NB4 (cell line): ENCODE measurements around the gene DSCAML1.

Source experiments
- DNase-seq: peaks from one replicate; pipeline ENCODE4 v3.0.0; 2010; ENCODE audit warnings: low read depth
- H3K4me3 ChIP-seq: one replicate; pipeline ENCODE4 v1.5.1; 2011; ENCODE audit warnings: mild to moderate bottlenecking, low read depth, low read length, moderate library complexity
- MYC ChIP-seq: IDR thresholded peaks from 2 replicates; pipeline ENCODE4 v1.6.1; 2011; ENCODE audit warnings: low read depth, low read length
- POLR2A ChIP-seq: IDR thresholded peaks from 2 replicates; pipeline ENCODE4 v1.6.1; 2011; ENCODE audit warnings: mild to moderate bottlenecking; ENCODE audit not compliant: insufficient read length; ENCODE audit errors: extremely low read depth
- TF ChIP-seq, protein P1 (sequence below): IDR thresholded peaks from one replicate; pipeline ENCODE4 v1.5.1; 2012; ENCODE audit warnings: low read depth, low read length
- TF ChIP-seq, protein P2 (sequence below): IDR thresholded peaks from 2 replicates; pipeline ENCODE4 v1.6.1; 2011; ENCODE audit warnings: low read depth, low read length

Gene DSCAML1

DNA sequence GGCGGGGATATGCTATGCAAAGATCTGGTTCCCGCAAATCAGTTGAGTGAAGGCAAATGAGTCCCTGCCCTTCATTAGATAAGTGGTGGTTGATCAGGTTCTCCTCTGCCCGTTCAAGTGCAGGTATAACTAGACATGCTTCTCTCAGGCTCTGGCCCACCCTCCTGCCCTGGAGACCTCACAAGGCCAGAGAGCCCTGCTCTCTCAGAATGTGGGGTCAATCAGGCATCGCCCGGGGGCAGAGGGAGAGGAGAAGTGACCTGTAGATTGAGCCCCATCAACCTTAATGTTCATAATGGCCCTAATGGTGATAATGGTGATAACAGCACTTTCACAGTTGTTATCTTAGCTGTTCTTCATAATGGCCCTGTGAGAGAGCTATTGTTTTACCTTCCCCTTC, 224.3 kb downstream of the DSCAML1 start:
- DNase-seq: no peak
- no peak overlapping the region for H3K4me3 ChIP-seq
- TF ChIP-seq POLR2A (no peak), MYC (no peak)
- TF ChIP-seq, protein P1, sequence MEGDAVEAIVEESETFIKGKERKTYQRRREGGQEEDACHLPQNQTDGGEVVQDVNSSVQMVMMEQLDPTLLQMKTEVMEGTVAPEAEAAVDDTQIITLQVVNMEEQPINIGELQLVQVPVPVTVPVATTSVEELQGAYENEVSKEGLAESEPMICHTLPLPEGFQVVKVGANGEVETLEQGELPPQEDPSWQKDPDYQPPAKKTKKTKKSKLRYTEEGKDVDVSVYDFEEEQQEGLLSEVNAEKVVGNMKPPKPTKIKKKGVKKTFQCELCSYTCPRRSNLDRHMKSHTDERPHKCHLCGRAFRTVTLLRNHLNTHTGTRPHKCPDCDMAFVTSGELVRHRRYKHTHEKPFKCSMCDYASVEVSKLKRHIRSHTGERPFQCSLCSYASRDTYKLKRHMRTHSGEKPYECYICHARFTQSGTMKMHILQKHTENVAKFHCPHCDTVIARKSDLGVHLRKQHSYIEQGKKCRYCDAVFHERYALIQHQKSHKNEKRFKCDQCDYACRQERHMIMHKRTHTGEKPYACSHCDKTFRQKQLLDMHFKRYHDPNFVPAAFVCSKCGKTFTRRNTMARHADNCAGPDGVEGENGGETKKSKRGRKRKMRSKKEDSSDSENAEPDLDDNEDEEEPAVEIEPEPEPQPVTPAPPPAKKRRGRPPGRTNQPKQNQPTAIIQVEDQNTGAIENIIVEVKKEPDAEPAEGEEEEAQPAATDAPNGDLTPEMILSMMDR: no peak
- TF ChIP-seq, protein P2, sequence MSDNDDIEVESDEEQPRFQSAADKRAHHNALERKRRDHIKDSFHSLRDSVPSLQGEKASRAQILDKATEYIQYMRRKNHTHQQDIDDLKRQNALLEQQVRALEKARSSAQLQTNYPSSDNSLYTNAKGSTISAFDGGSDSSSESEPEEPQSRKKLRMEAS: no peak

DNA sequence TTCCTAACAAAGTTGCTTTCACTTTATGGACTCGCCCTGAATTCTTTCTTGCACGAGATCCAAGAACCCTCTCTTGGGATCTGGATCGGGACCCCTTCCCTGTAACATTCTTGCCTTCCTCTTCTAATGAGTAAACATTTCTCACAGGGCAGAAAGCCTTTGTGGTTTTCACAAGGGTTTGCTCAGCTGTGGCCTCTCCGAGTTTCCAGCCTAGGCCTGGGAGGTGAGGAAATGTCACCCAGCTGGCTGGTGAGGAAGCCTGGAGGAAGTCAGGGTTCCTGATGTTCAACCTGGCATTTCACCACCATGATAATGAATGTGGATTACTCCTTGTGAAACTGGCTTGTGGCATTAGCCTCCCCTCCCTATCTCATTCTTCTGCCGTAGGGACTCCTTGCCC, 224.9 kb downstream of the DSCAML1 start:
- H3K4me3 ChIP-seq: no peak overlapping the region
- TF ChIP-seq MYC (no peak), POLR2A (no peak)
- TF ChIP-seq, protein P2: no peak
- TF ChIP-seq, protein P1: no peak
- DNase-seq: peak; percentile 9

DNA sequence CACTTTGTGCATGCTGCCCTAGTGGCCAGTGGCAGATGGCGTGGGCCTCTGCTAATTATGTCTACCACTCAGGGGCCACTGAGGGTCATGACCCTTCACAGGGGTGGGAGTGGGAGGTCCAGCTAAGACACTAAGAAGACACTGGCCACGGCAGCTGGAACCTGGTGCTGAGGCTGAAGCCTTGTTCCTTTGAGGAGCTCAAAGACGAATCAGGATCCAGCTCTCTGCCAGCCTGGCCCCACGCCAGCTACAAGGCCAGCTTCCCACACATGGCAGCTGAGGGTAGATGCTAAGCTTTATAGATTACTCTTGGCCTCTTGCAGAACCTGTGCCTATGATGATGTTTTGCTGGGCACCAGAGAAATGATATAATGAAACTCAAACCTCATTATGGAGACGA, 226.3 kb downstream of the DSCAML1 start:
- no peak overlapping the region for H3K4me3 ChIP-seq
- no peak for DNase-seq
- TF ChIP-seq, protein P2: no peak
- TF ChIP-seq MYC: no peak
- TF ChIP-seq POLR2A: no peak
- TF ChIP-seq, protein P1: no peak

DNA sequence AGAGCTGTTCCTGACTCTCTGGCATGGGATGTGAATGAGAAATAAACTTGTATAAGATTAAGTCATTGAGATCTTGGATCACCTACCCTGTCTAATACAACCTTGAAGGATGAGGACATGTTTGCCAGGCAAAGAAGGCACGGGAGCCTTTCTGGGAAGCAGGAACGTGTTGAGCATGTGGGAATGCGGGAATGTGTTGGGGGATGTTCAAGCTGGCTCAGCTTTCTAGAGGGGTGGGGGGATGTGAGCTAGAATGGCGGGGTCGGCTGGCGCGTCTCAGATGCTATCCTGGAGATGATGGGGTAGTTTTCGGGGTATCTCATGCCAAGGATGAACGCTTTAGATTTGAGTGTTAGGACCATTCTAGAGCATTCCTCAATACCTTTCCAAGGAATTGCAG, 227.1 kb downstream of the DSCAML1 start:
- TF ChIP-seq, protein P2: no peak
- TF ChIP-seq MYC (no peak), POLR2A (no peak)
- TF ChIP-seq, protein P1: no peak
- DNase-seq: no peak
- H3K4me3 ChIP-seq: no peak overlapping the region

DNA sequence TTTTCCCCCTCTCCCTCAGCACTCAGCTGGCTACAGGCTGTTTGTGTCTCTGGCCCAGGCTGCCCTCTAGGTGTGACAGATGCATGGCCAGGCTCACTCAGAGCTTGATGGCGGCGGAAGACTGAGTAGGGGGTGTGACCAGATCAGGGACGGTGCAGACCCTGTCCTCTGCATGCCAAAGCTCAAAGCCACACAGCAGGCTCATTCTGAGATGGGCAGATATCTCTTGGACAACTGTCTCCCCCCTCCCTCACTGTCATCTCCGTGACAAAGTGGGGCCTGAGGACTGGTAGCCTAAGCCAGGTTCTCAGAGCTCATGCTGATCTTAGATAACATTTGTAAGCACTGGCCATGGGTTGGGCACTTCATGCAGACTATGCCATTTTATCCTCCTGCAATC, 231.3 kb downstream of the DSCAML1 start:
- no peak for DNase-seq
- TF ChIP-seq, protein P2: no peak
- TF ChIP-seq POLR2A (no peak), MYC (no peak)
- TF ChIP-seq, protein P1: no peak

DNA sequence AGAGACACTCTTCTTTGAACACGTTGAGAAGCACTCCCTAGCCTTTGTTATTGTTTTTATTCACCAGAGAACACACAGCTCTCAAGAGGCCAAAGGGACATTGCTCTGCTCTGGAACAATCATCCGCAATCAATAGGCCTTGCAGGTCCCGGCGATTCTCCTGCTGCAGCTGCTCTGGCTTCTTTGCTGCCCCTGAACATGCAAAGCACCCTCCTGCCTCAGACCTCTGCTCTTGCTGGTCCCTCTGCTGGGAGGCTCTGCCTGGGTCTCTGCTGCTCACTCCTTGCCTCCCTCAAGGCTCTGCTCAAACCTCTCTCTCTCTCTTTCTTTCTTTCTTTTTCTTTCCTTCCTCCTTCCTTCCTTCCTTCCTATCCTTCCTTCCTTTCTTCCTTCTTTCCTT, 232.7 kb downstream of the DSCAML1 start:
- DNase-seq: no peak
- H3K4me3 ChIP-seq: no peak overlapping the region
- TF ChIP-seq, protein P1: no peak
- no peak for TF ChIP-seq POLR2A
- TF ChIP-seq, protein P2: no peak
- TF ChIP-seq MYC: no peak

More for the DNA sequence above, 231.3 kb downstream of the DSCAML1 start:
- H3K4me3 ChIP-seq: no peak overlapping the region
